Breast epithelium (tissue), 4 donors: ENCODE data around the gene KLHDC3. TPM values are rescaled to one million over a fixed set of nuclear protein-coding genes. Genes with fewer than 3 reads are reported as not detected.

Source experiments
- DNase-seq, 2 donors: peaks; one replicate each; pipeline ENCODE4 v3.0.0-alpha.2; 2019; ENCODE audit warnings: low spot score in 2 of 2
- H3K27ac ChIP-seq, 2 donors: fragments of 200-600 bp; sonication (generic) in 1 of 2; one replicate each; pipeline ENCODE4 v1.5.1; 2016 to 2019; ENCODE audit warnings: mild to moderate bottlenecking in 1 of 2
- H3K27me3 ChIP-seq, 2 donors: fragments of 200-600 bp; sonication (generic) in 1 of 2; one replicate each; pipeline versions ENCODE4 v1.5.1 to v1.6.0; 2017 to 2019; ENCODE audit warnings: control low read depth in 1 of 2, mild to moderate bottlenecking in 1 of 2
- H3K36me3 ChIP-seq: fragments of 200-600 bp; one replicate; pipeline ENCODE4 v1.5.1; 2019
- H3K4me1 ChIP-seq, 2 donors: fragments of 200-600 bp; sonication (generic); one replicate each; pipeline ENCODE4 v1.5.1; 2016 to 2019; ENCODE audit warnings: control low read depth in 1 of 2
- H3K4me3 ChIP-seq, 3 donors: fragments of 200-600 bp; sonication (generic); 1 replicate in 2 of 3; 2 replicates in 1 of 3; pipeline ENCODE4 v1.5.1; 2016 to 2019; ENCODE audit warnings: mild to moderate bottlenecking in 3 of 3, moderate library complexity in 2 of 3
- H3K9me3 ChIP-seq, 2 donors: fragments of 200-600 bp; sonication (generic) in 1 of 2; one replicate each; pipeline ENCODE4 v1.5.1; 2016 to 2019; ENCODE audit warnings: control low read depth in 1 of 2
- CTCF ChIP-seq, 3 donors: fragments of 450-650 bp; IDR thresholded peaks; one replicate each; pipeline ENCODE4 v1.5.1; 2016 to 2017; ENCODE audit warnings: antibody characterized with exemption in 3 of 3, mild to moderate bottlenecking in 3 of 3, moderate library complexity in 3 of 3
- POLR2A ChIP-seq: fragments of 450-650 bp; IDR thresholded peaks from one replicate; pipeline ENCODE4 v1.6.1; 2016; ENCODE audit warnings: antibody characterized with exemption, mild to moderate bottlenecking, moderate library complexity
- POLR2AphosphoS5 ChIP-seq, 3 donors: sonication (generic); formaldehyde crosslinking; IDR thresholded peaks; one replicate each; pipeline ENCODE4 v1.6.1; 2017; ENCODE audit warnings: antibody characterized with exemption in 3 of 3
- intact Hi-C: fragments of 100-400 bp; cut with DNase I; formaldehyde crosslinking; loops from one replicate; pipeline ENCODE4 v1.15.1; 2023; ENCODE audit warnings: low total_unique reads
- total RNA-seq, 3 donors: library from RNA; depleted of rRNA; stranded (reverse); fragments of >200 nt; gene quantifications; one replicate each; pipeline ENCODE4 v1.1.0, GENCODE V29; 2016

KLHDC3 gene
- total RNA-seq, 3 donors from 2014 or later: 91.4 to 97.3 (median 92.5) TPM

- Histone ChIP-seq H3K27me3 (no peaks in the 10 kb centered on the region), H3K4me3 (peak overlapping the region; percentile 73 to 81 (median 77)), H3K36me3 (peaks cover 2% of the 10 kb centered on the region), H3K4me1 (peaks cover 7 to 36% of the 10 kb centered on the region in 2 donors), H3K27ac (peak overlapping the region; percentile 86 to 88), H3K9me3 (no peaks in the 10 kb centered on the region)
- no peak for TF ChIP-seq CTCF (IDR thresholded peaks at IDR 0.05)
- TF ChIP-seq POLR2A: no peak
- TF ChIP-seq POLR2AphosphoS5 (IDR thresholded peaks at IDR 0.05): no peak
- no peak for DNase-seq
- intact Hi-C loops: no loop called here
Measured at GRCh38 chr6:43013097-43013842, 779 bp upstream of the KLHDC3 start.

GRCh38 chr6:43014434-43014909, 423 bp downstream of the KLHDC3 start:
- no peaks in the 10 kb centered on the region for H3K27me3 ChIP-seq
- no peaks in the 10 kb centered on the region for H3K9me3 ChIP-seq
- intact Hi-C loops: no loop called here
- H3K4me1 ChIP-seq: peaks cover 7 to 36% of the 10 kb centered on the region in 2 donors
- peak overlapping the region; percentile 73 to 81 (median 77) for H3K4me3 ChIP-seq
- no peak for TF ChIP-seq CTCF (IDR thresholded peaks at IDR 0.05)
- no peak for TF ChIP-seq POLR2A
- TF ChIP-seq POLR2AphosphoS5 (IDR thresholded peaks at IDR 0.05): no peak
- H3K27ac ChIP-seq: peak overlapping the region; percentile 86 to 88
- H3K36me3 ChIP-seq: peaks cover 7% of the 10 kb centered on the region
- no peak for DNase-seq

GRCh38 chr6:43016176-43016942, 2.3 kb downstream of the KLHDC3 start:
- Histone ChIP-seq H3K36me3 (peaks cover 7% of the 10 kb centered on the region), H3K4me1 (peaks cover 7 to 36% of the 10 kb centered on the region in 2 donors), H3K27ac (peak overlapping the region; percentile 36 to 62), H3K27me3 (no peaks in the 10 kb centered on the region), H3K9me3 (no peaks in the 10 kb centered on the region), H3K4me3 (peak overlapping the region in 2 of 3 donors; percentile 10 to 37)
- TF ChIP-seq POLR2A: no peak
- TF ChIP-seq CTCF (IDR thresholded peaks at IDR 0.05): no peak
- no peak for TF ChIP-seq POLR2AphosphoS5 (IDR thresholded peaks at IDR 0.05)
- intact Hi-C loops: no loop called here
- no peak for DNase-seq

- no peak for DNase-seq
- H3K4me3 ChIP-seq: peak overlapping the region in 2 of 3 donors; percentile 10 to 37
- H3K36me3 ChIP-seq: peaks cover 7% of the 10 kb centered on the region
- H3K27me3 ChIP-seq: no peaks in the 10 kb centered on the region
- no peak for TF ChIP-seq CTCF (IDR thresholded peaks at IDR 0.05)
- TF ChIP-seq POLR2AphosphoS5 (IDR thresholded peaks at IDR 0.05): no peak
- TF ChIP-seq POLR2A: no peak
- intact Hi-C loops: no loop called here
- peak overlapping the region; percentile 36 to 62 for H3K27ac ChIP-seq
- peaks cover 7 to 36% of the 10 kb centered on the region in 2 donors for H3K4me1 ChIP-seq
- no peaks in the 10 kb centered on the region for H3K9me3 ChIP-seq
Measured at GRCh38 chr6:43016943-43017334, 2.9 kb downstream of the KLHDC3 start.

- no peak for DNase-seq
- peaks cover 7% of the 10 kb centered on the region for H3K36me3 ChIP-seq
- TF ChIP-seq CTCF (IDR thresholded peaks at IDR 0.05) (no peak), POLR2AphosphoS5 (IDR thresholded peaks at IDR 0.05) (no peak), POLR2A (no peak)
- no peak overlapping the region for H3K27ac ChIP-seq
- no peaks in the 10 kb centered on the region for H3K9me3 ChIP-seq
- intact Hi-C loops: no loop called here
- no peaks in the 10 kb centered on the region for H3K27me3 ChIP-seq
- H3K4me1 ChIP-seq: peaks cover 4 to 26% of the 10 kb centered on the region in 2 donors
- no peak overlapping the region for H3K4me3 ChIP-seq
Measured at GRCh38 chr6:43019152-43019551, 5.1 kb downstream of the KLHDC3 start.
